ENCODE measurements around the gene SYCN.

Gene SYCN

DNA sequence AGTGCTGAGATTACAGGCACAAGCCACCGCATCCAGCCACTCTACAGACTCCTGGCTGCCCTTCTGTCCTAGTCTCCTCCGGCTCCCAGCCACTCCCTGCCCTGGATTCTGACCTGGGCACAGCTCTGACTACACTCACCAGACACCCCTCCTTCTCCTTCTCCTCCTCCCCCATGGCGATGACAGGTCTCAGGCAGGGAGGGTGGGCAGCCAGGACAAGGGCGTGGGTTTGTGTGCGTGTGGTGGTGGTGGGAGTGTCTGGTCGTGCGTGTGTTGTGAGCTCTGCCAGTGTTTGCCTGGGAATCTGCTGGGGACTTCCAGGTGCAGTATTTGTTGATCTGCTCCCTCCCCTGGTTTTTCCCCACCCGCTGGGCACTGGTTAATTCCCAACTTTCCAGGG is 10.3 kb downstream of the SYCN start:
- Histone ChIP-seq H3K27me3 (ENCODE audit: insufficient read depth, low read depth) (peaks cover 11% of the 10 kb centered on the region; the same call in 1 of the 2 replicates), H3K27ac (no peak overlapping the region), H3K4me1 (ENCODE audit: low read depth, poor library complexity, severe bottlenecking) (no peaks in the 10 kb centered on the region), H3K79me2 (ENCODE audit: insufficient read depth, low read depth) (no peaks in the 10 kb centered on the region), H3K9ac (no peak overlapping the region), H2AFZ (ENCODE audit: low read depth) (no peak overlapping the region), H3K36me3 (ENCODE audit: insufficient read depth) (no peaks in the 10 kb centered on the region), H4K20me1 (ENCODE audit: insufficient read depth) (no peaks in the 10 kb centered on the region), H3K4me2 (no peak overlapping the region), H3K4me3 (IDR thresholded peaks at IDR 0.05; ENCODE audit: insufficient read depth, low read depth, low read length) (no peak overlapping the region)
- TF ChIP-seq, protein P1, sequence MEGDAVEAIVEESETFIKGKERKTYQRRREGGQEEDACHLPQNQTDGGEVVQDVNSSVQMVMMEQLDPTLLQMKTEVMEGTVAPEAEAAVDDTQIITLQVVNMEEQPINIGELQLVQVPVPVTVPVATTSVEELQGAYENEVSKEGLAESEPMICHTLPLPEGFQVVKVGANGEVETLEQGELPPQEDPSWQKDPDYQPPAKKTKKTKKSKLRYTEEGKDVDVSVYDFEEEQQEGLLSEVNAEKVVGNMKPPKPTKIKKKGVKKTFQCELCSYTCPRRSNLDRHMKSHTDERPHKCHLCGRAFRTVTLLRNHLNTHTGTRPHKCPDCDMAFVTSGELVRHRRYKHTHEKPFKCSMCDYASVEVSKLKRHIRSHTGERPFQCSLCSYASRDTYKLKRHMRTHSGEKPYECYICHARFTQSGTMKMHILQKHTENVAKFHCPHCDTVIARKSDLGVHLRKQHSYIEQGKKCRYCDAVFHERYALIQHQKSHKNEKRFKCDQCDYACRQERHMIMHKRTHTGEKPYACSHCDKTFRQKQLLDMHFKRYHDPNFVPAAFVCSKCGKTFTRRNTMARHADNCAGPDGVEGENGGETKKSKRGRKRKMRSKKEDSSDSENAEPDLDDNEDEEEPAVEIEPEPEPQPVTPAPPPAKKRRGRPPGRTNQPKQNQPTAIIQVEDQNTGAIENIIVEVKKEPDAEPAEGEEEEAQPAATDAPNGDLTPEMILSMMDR (conservative IDR thresholded peaks at IDR 0.05; ENCODE audit: low read depth, low read length): no peak

- TF ChIP-seq, protein P1 (conservative IDR thresholded peaks at IDR 0.05; ENCODE audit: low read depth, low read length): no peak
- Histone ChIP-seq H3K4me3 (IDR thresholded peaks at IDR 0.05; ENCODE audit: insufficient read depth, low read depth, low read length) (no peak overlapping the region), H3K27me3 (ENCODE audit: insufficient read depth, low read depth) (peaks cover 7% of the 10 kb centered on the region; the same call in 1 of the 2 replicates), H3K4me1 (ENCODE audit: low read depth, poor library complexity, severe bottlenecking) (no peaks in the 10 kb centered on the region), H2AFZ (ENCODE audit: low read depth) (no peak overlapping the region), H3K36me3 (ENCODE audit: insufficient read depth) (no peaks in the 10 kb centered on the region), H4K20me1 (ENCODE audit: insufficient read depth) (no peaks in the 10 kb centered on the region), H3K9ac (no peak overlapping the region), H3K79me2 (ENCODE audit: insufficient read depth, low read depth) (no peaks in the 10 kb centered on the region), H3K4me2 (no peak overlapping the region), H3K27ac (no peak overlapping the region)
Measured at GRCh38 chr19:39192846-39193245, 11.2 kb downstream of the SYCN start.

DNA sequence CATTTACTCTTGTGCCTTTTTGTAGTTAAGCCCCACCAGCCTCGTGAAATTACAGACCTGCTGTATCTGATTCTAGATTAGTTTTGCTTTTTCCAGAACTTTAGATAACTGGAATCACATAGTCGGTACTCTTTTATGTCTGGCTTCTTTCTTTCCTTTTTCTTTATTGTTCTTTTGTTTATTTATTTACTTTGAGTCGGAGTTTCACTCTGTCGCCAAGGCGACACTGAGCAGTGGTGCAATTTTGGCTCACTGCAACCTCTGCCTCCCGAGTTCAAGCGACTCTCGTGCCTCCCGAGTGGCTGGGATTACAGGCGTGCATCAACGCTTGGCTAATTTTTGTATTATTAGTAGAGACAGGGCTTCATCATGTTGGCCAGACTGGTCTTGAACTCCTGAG is 13.3 kb downstream of the SYCN start:
- Histone ChIP-seq H3K79me2 (ENCODE audit: insufficient read depth, low read depth) (no peaks in the 10 kb centered on the region), H3K4me3 (IDR thresholded peaks at IDR 0.05; ENCODE audit: insufficient read depth, low read depth, low read length) (no peak overlapping the region), H3K9ac (no peak overlapping the region), H3K27me3 (ENCODE audit: insufficient read depth, low read depth) (no peaks in the 10 kb centered on the region), H3K4me2 (no peak overlapping the region), H2AFZ (ENCODE audit: low read depth) (no peak overlapping the region), H3K4me1 (ENCODE audit: low read depth, poor library complexity, severe bottlenecking) (no peaks in the 10 kb centered on the region), H3K27ac (no peak overlapping the region), H4K20me1 (ENCODE audit: insufficient read depth) (no peaks in the 10 kb centered on the region), H3K36me3 (ENCODE audit: insufficient read depth) (no peaks in the 10 kb centered on the region)
- TF ChIP-seq, protein P1 (conservative IDR thresholded peaks at IDR 0.05; ENCODE audit: low read depth, low read length): no peak

GRCh38 chr19:39188960-39189359 is 15.1 kb downstream of the SYCN start:
- Histone ChIP-seq H3K4me2 (no peak overlapping the region), H4K20me1 (ENCODE audit: insufficient read depth) (no peaks in the 10 kb centered on the region), H2AFZ (ENCODE audit: low read depth) (no peak overlapping the region), H3K27me3 (ENCODE audit: insufficient read depth, low read depth) (no peaks in the 10 kb centered on the region), H3K27ac (no peak overlapping the region), H3K4me1 (ENCODE audit: low read depth, poor library complexity, severe bottlenecking) (no peaks in the 10 kb centered on the region), H3K79me2 (ENCODE audit: insufficient read depth, low read depth) (no peaks in the 10 kb centered on the region), H3K9ac (no peak overlapping the region), H3K36me3 (ENCODE audit: insufficient read depth) (no peaks in the 10 kb centered on the region), H3K4me3 (IDR thresholded peaks at IDR 0.05; ENCODE audit: insufficient read depth, low read depth, low read length) (no peak overlapping the region)
- TF ChIP-seq, protein P1 (conservative IDR thresholded peaks at IDR 0.05; ENCODE audit: low read depth, low read length): no peak

Measured in KMS-11 (cell line).